HG02852 (cell line): ENCODE data around the gene ZFP36.
"Not testable (repeated sequence)": the region's sequence is repeated elsewhere in the genome, so short reads cannot be mapped to it uniquely, and the experiment has no call there.

Experiments
- ATAC-seq: cut with Tn5 transposase; IDR thresholded peaks from one replicate; pipeline ENCODE4 v1.9.1; 2021; ENCODE audit warnings: mild to moderate bottlenecking, moderate library complexity; ENCODE audit not compliant: unreplicated experiment

Gene ZFP36

GRCh38 chr19:39406656-39407409, at the start of gene ZFP36:
Gene ZFP36 (plus strand): TSS chr19:39406847. CDS start chr19:39406905, 58 bp downstream.
- no peak for ATAC-seq

GRCh38 chr19:39359026-39359425, 47.6 kb upstream of the ZFP36 start:
- no peak for ATAC-seq

- no peak for ATAC-seq
Observed at GRCh38 chr19:39360599-39360998, 46.0 kb upstream of the ZFP36 start.

- no peak for ATAC-seq
Observed at GRCh38 chr19:39362682-39363657, 43.7 kb upstream of the ZFP36 start.

- no peak for ATAC-seq
Observed at GRCh38 chr19:39363901-39364457, 42.7 kb upstream of the ZFP36 start.

- ATAC-seq = no peak
Observed at GRCh38 chr19:39365531-39365930, 41.1 kb upstream of the ZFP36 start.

- no peak for ATAC-seq
Observed at GRCh38 chr19:39369200-39369599, 37.4 kb upstream of the ZFP36 start.

GRCh38 chr19:39370735-39371134, 35.9 kb upstream of the ZFP36 start:
- no peak for ATAC-seq

GRCh38 chr19:39372047-39372802, 34.4 kb upstream of the ZFP36 start:
- no peak for ATAC-seq

- no peak for ATAC-seq
Observed at GRCh38 chr19:39372941-39373340, 33.7 kb upstream of the ZFP36 start.

- no peak for ATAC-seq
Observed at GRCh38 chr19:39375929-39376328, 30.7 kb upstream of the ZFP36 start.

GRCh38 chr19:39377373-39378362, 29.0 kb upstream of the ZFP36 start:
- ATAC-seq = no peak

- not testable (repeated sequence) for ATAC-seq
Observed at GRCh38 chr19:39379366-39379765, 27.3 kb upstream of the ZFP36 start.

- no peak for ATAC-seq
Observed at GRCh38 chr19:39379865-39380396, 26.7 kb upstream of the ZFP36 start.

GRCh38 chr19:39380521-39381502, 25.8 kb upstream of the ZFP36 start:
- no peak for ATAC-seq

GRCh38 chr19:39381910-39382611, 24.6 kb upstream of the ZFP36 start:
- no peak for ATAC-seq

- ATAC-seq = no peak
Observed at GRCh38 chr19:39382991-39383828, 23.4 kb upstream of the ZFP36 start.
